ENCODE measurements around the gene TMEM248.
"Not testable (repeated sequence)": the region's sequence is repeated elsewhere in the genome, so short reads cannot be mapped to it uniquely, and the experiment has no call there.

- not testable (repeated sequence) for TF ChIP-seq POLR2A (IDR thresholded peaks at IDR 0.05); CTCF (IDR thresholded peaks at IDR 0.05 in 4 of 5, conservative IDR thresholded peaks at IDR 0.05 in 1 of 5)
These were observed 32.8 kb upstream of the TMEM248 start for GRCh38 chr7:66888223-66888622.
